GM19023 (cell line): ENCODE results near the gene SELENBP1.
"Not testable (repeated sequence)": the region's sequence is repeated elsewhere in the genome, so short reads cannot be mapped to it uniquely, and the experiment has no call there.

Experiments used
- ATAC-seq: cut with Tn5 transposase; IDR thresholded peaks from one replicate; pipeline ENCODE4 v1.9.1; 2021; ENCODE audit warnings: mild to moderate bottlenecking, moderate library complexity; ENCODE audit not compliant: unreplicated experiment

SELENBP1 gene

DNA sequence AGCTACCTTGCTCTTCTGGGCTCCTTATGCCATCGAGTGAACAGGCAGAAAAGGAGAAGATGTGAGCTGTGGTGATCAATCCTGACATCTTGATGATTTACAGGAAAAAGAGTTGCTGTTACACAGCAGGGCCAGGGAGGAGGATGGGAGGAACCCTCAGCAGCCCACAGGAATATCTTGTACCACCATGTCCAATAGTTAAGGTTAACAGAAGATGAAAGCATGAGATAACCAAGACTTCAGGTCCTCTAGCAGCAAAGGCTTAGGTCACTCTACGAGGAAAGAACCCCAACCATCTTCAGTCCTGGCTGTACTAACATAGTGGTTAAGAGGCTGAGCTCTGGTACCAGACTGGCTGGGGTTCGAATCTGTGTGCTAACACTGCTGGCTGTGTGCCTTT, 12.1 kb upstream of the SELENBP1 start:
- ATAC-seq = no peak

DNA sequence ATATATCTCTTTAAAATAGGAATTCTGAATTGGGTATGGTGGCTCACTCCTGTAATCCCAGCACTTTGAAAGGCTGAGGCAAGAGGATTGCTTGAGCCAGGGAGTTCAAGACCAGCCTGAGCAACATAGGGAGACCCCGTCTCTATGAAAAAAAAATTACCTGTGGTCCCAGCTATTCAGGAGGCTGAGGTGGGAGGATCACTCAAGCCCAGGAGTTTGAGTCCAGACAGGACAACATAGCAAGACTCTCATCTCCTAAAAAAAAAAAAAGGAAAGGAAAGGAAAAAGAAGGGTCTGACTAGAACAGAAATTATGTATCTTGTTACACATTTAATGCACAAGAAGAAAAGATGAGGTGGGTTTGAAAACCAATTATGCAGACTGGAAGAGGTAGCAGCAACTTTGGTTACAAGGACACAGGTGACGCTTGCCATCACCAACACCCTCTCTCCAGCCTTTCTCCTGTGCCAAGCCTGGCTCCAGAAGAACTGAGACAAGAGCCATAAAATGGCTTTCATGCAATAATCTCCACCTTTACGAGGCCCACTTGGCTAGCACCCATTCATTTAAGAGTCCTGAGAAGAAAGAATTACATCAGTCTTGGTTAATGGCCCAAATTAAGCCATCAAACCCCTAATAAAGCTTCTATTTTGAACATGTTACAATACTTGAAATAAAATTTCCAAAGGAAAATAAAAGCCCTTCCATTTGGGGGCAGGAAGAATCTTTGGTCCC, 4.8 kb upstream of the SELENBP1 start:
- ATAC-seq = no peak

DNA sequence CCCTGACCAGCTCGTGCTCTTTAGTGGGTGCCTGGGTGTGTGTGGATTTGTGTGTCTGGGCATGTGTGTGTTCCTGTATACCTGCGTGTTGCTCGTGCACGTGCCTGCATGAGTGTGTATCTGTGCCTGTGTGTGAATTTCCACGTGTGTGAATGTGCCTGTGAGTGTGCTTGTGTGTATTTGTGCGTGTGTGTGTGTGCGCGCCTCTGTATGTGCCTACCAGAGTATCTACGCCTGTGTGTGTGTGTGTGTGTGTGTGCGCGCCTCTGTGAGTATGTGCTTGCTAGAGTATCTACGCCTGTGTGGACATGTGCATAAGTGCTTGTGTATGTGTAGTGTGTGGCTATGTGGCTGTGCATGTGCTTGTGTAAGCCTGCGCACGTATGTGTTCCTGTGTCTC, 691 bp upstream of the SELENBP1 start:
- no peak for ATAC-seq

DNA sequence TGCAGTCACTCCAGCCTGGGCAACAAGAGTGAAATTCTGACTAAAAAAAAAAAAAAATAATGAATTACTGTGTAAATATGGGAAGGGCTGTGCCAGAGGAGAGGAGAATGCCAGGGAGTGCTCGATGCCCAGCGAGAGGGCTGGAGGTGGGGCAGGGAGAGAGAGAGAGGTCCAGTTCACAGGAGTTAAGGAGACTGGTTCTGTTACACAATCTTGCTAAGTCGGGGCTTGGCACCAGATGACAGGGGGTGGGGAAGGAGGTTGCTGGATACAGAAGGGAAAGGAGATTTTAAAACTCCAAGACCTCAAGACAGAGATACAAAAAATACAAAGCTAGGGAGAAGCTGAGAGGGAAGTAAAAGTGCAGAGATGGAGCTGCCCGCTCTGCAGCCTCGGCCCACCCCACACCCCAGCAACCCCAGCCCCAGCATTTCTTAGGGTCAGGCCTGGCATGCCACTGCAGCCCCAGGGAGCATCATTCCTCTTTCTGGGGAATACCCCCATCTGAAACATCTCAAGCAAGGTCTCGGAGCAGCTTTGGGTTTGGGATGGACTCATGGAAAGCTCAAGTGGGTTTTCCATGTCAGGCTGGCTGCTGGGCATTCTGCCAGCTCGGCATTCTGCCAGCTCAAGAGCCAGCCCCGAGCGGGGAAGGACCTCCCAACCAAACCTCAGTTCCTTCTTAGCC, 991 bp downstream of the SELENBP1 start:
- ATAC-seq = no peak

DNA sequence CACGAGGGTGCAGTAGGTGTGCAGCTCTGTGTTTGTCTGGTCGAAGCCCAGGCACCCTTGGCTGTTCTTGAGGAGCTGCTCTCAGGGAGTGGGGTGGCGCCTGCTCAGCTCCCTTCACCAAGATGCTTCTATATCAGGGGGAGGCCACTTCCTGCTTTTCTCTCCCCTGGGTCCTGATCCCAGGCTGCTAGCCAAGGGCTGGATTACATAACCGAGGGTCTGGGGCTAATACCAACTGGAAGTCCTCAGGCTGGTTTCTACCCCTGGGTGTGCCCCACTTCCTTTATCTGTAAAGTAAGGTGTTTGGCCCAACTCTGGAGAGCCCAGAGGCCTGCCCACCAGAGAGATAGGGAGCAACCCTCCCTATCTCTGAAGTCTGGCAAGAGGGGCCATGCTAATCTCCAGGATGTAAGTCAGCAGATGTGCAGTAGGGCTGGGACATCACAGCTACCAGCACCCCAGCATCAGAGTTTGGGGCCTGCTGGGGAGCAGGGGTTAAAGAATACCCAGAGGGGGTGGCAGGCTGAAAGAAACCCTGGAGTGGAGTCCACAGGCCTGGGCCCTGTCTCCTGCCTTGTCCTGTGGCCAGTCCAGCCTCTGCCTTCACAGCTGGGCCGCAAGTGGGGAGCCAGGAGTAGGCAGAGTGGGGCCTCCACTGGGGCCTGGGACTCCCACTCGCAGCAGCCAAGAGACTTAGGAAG, 2.1 kb downstream of the SELENBP1 start:
- ATAC-seq = no peak

DNA sequence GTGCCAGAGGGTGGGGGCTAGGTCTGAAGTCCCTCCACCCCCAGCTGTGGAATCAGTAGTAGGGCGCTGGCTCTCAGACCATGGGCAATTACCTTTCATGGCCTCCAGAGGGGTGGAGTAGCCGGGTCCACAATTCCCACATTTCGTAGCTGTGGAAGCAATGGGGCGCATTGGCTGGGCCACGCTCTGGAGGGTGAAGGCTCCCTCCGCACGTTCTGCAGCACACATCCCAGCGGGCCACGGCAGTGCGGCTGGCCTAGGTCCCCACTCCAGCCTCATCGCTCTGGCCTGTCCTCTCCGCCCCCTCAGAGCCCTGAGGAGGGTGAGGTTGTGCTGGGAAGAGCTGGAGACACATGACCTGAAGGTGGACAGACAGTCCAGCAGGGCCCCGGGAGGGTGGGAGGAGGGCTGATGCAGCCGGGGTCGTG, 2.9 kb downstream of the SELENBP1 start:
- no peak for ATAC-seq

DNA sequence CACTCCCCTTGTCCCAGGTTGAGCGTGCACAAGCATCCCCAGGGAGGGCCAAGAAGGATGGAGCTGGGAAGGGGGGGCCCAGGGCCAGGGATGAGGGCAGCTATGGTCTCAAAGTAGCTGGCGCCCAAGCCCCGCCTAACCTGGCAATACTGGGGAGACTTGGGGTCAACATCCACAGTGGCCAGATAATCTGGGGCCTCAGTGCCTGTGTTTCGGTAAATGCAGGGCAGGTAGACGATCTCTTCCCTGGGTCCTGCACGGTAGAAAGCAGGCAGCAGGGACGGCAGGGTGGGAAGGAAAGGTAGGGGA, 3.2 kb downstream of the SELENBP1 start:
- ATAC-seq = no peak

DNA sequence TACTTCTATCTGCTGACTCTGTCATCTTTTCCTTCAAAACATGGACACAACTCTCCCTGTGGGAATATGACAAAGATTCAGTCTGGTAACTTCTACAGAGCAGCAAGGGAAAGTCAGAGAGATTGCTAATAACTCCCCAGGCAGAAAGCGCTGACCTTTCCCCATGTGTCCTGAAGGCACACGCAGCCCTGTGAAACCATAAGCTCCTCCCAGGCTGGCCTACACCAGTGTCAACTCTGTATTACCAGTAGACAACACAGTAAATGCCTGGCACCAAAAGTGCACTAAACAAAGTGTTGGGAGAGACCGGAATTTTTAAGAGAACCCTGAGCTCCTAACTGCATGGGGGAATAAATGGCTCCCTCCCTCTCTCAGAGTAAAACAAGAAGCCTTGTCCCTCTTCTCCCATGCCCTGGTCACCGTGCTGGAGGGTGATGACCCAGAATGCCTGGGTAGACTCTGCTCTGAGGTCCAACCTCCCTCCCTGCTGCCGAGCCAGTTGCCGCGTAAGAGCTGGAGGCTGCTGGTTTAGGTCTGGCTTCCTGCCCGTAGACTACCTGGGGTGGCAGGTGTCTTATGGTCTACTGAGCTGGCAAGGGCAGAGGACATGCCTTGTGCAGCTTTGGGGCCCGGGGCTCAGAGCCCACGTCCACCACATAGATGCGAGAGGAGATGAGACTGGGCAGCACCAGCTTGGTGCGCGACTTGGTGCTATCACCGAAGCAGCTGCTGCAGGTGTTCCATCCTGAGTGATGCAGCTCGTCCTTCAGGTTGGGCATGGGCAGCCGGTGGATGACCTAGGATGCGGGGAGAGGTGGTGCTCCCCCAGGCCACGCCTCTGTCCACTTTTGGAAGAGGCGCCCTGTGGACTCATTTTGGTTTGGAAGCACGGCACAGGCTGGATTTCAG, 3.9 kb downstream of the SELENBP1 start:
- ATAC-seq = no peak

DNA sequence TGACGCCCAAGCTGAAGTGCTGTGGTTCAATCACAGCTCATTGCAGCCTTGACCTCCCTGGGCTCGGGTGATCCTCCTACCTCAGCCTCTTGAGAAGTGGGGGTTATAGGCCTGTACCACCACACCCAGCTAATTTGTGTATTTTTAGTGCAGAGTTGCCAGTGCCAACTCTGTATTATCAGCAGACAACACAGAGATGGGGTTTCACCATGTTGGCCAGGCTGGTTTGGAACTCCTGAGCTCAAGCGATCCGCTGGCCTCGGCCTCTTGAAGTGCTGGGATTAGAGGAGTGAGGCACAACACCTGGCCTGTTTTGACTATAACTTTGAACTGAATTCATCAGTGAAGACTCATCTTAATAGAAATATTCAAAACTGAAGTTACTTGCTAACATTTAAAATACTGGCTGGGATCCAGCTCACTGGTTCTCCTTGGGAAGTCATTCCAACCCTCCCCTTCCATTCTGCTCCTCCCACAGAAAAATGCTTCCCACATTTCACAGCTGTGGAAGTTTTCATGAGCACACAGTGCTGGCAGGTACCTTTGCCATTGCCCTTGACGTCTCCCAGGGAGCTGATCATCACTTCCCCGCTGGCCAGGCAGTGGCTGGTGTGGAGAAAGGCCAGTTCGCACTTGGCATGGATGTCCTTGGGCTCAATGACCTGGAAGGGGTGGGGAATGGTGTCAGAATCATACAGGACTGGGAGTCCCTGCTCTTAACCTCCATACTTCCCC, 4.7 kb downstream of the SELENBP1 start:
- no peak for ATAC-seq

DNA sequence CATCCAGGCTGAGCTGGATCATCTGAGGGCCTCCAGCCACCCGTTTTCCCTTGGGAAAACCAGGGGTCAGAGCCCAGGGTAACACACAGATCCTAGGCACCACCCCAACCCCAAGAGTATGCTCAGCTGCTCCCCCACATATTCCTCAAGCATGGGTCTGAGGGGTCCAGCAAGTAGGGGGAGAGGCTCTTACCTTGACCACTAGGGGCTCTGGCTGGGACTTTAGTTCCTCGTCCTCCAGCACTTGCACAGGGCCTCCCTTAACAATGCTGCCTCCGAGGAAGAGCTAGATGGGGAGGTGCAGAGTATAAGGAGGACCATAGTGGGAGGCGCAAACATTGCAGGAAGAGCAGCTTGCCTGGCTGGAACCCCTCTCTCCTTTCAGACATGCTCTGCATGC, 7.5 kb downstream of the SELENBP1 start:
- no peak for ATAC-seq

DNA sequence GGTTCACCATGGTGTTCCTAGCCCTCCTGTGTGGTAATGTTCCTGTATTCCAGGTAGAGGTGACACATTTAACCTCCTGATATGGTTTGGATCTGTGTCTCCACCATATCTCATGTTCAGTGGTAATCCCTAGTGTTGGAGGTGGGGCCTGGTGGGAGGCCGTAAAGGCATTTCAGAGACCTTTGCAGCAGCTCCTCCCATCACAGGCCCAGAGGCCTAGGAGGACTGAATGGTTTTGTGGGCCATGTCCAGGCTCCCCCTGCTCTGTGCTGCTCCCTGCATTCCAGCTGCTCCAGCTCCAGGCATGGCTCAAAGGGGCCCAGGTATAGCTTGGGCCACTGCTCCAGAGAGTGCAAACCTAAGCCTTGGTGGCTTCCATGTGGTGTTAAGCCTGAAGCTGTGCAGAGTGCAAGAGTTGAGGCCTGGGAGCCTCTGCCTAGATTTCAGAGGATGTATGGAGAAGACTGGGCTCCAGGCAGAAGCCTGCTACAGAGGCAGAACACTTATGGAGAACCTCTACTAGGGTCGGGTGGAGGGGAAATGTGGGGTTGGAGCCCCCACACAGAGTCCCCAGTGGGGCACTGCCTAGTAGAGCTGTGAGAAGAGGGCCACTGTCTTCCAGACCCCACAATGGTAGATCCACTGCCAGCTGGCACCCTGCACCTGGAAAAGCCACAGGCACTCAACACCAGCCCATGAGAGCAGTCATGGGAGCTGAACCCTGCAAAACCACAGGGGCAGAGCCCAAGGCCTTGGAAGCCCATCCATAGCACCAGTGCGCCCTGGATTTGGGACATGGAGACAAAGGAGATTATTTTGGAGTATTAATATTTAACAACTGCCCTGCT, 10.0 kb downstream of the SELENBP1 start:
- no peak for ATAC-seq

DNA sequence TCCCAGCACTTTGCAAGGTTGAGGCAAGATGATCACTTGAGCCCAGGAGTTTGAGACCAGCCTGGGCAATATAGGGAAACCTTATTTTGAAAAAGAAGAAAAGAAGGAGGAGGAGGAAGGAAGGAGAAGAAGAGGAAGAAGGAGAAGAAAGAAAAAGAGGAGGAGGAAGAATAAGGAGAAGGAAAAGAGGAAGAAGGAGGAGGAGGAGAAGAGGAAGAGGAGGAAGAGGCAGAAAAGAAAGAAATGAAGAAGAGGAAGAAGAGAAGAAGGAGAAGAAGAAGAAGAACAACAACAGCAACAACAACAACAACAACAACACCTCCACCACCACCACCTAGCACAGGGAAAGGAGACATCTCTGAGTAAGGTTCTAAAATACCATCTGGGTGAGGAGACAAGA, 10.6 kb downstream of the SELENBP1 start:
- no peak for ATAC-seq

DNA sequence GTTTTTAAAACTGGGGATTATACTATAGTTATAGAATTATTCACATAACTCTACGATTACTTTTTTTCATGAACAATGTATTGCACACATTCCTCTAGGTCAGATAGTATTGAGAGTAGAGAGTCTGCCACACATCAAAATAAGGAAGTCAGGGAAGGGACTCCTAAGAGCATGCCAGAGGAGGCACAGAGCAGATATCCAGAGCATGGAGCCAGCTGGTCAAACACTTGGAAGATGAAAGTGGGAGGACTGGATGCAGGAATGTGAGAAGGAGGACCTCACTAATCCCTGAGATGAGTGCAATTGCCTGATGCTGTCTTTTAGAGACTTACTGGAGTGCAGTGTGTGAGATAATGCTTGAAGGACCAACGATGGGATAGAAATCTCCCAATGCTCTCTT, 15.8 kb downstream of the SELENBP1 start:
- ATAC-seq = no peak

DNA sequence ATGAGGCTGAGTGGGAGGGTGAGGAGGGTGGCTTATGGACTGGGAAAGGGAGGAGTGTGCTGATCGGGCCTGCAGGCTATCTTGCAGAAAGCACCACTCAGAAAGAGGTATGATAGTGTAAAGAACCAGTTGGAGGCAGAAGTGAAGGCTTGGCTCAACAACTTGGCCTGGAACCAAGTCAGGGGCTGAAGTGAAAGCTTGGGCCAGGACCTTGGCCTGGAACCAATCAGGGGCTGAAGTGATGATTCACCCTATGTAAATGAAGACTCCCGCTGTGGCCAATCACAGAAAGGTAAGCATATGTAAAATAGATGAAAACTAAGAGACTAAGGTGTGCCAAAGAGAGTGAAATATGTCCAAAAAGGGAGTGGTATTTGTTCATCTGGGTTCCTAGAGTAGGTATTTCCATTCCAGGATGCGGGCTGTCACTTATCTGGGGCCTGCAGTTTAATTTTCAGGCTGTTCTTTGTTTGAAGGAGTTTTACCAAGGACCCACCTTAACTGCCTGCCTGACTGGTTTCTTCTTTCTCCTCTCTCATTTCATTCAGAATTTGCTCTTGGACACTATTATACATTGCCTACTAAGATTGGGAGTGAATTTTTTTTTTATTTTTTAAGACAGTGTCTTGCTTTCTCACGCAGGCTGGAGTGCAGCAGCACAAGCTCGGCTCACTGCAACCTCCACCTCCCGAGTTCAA, 20.3 kb downstream of the SELENBP1 start:
- ATAC-seq = no peak

DNA sequence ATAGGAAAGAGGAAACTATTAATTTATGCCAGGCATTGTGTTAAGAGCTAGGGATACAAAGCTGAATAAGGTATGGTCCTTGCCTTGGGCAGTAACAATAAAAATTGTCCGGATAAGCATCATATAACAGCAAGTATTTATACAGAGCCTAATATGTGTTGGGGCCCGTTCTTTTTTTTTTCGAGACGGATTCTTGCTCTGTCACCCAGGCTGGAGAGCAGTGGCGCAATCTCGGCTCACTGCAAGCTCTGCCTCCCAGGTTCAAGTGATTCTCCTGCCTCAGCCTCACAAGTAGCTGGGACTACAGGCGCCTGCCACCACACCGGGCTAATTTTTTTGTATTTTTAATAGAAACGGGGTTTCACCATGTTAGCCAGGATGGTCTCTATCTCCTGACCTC, 22.2 kb downstream of the SELENBP1 start:
- not testable (repeated sequence) for ATAC-seq

DNA sequence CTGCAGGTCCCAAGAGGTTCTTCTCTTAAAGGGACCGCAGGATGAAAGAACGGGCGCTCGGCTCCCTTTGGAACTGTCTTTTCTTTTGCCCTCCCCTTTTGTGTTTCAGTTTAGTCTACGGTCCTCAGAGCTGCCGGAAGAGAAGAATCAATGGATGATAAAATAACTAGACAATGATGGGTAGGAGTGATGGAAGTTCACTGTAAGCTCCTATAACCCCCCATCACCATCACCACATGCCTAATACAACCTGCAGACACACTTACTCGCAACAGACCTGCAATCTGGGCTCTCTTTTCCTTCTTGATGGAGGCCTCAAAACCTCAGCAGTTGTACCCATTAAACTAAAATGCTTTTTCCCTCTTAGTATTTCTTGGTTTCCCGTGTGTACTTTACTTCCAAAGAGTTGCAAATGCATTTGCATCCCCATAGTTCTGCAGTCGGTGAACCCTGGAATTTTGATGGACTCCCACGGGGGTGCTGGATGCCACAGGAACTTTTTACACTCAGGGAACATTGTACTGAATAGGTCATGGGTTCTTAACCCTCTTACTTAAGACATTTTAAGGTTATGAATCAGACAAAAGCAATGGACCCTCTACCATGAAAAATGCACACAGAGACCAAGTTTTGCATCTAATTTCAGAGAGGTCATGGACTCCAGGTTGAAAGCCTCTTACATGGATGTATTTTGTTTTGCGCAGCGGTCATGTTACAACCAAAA, 24.8 kb downstream of the SELENBP1 start:
- no peak for ATAC-seq

DNA sequence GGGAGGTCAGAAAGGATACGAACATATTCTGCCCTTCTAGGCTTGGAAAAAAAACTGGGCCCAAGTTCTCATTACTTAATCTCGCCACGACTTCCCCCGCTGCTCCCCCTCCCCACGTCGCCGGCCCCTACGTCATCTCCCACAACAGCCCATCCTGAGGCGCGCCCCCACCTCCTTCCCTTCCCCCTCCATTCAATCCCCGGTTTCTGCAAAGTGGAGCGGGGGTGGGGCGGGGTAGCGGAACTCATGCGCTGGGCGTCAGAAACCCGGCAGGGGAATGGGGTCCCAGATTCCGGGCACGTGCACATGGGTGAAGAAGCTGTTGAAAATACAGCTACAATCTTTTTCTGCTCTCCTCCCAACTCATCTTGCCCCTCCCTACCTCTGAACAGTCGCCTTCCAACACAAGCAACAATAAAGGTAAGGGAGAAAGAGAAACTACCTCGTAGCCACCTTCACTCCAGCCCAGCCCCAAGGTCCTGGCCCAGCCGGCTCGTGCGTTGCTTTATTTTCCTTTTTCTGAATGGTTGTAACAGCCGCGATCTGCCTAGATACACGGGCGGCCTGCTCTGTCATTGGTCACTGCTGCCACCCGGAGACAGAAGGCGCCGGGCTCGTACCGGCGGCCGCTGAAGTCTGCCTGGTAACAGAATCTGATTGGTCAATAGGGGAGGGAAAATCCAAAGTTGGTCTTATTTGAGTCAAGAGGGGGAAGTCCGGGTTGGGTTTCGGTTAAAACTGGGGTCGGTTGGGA, 25.6 kb downstream of the SELENBP1 start, which contains the start of gene RFX5:
Gene RFX5 (minus strand): TSS at position 484 of the 754 bp plus-strand sequence. CDS start 932 bp downstream, outside the sequence.
- peak; percentile 95 for ATAC-seq
